ENCODE data around the gene UTS2B. TPM values are rescaled to one million over a fixed set of nuclear protein-coding genes. Genes with fewer than 3 reads are reported as not detected.

The UTS2B gene
- total RNA-seq, 4 donors from 2014 or later = 0.38 TPM; not detected in 3

DNA sequence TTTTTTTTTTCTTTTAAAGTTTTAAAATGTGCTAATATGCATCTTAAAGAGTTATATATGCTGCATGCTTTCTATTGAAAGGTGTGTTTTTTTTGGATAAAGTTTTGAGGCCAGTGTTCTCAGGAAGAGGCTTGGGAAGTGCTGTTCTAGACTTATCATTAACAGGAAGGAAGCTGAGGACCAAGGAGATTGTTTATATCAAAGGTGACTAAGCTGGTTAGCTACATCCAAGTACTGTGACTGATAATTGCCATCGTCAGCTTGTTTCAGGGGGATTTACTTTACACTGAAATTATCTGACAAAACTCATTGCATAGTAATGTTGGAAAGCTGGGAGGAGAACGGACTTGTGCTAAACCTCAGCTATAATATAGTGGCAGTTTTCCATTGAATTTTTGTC lies 36.3 kb upstream of the UTS2B start:
- Histone ChIP-seq H3K9me3 (no peaks in the 10 kb centered on the region), H3K4me1 (no peaks in the 10 kb centered on the region), H3K27me3 (no peaks in the 10 kb centered on the region), H3K27ac (no peak overlapping the region), H3K4me3 (no peak overlapping the region), H3K36me3 (peaks cover 0 to 54% (median 7%) of the 10 kb centered on the region in 3 donors)
- no peak for DNase-seq
- TF ChIP-seq, protein P1, sequence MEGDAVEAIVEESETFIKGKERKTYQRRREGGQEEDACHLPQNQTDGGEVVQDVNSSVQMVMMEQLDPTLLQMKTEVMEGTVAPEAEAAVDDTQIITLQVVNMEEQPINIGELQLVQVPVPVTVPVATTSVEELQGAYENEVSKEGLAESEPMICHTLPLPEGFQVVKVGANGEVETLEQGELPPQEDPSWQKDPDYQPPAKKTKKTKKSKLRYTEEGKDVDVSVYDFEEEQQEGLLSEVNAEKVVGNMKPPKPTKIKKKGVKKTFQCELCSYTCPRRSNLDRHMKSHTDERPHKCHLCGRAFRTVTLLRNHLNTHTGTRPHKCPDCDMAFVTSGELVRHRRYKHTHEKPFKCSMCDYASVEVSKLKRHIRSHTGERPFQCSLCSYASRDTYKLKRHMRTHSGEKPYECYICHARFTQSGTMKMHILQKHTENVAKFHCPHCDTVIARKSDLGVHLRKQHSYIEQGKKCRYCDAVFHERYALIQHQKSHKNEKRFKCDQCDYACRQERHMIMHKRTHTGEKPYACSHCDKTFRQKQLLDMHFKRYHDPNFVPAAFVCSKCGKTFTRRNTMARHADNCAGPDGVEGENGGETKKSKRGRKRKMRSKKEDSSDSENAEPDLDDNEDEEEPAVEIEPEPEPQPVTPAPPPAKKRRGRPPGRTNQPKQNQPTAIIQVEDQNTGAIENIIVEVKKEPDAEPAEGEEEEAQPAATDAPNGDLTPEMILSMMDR (IDR thresholded peaks at IDR 0.05) = no peak
- no peak for TF ChIP-seq POLR2A (IDR thresholded peaks at IDR 0.05)
- 69 to 70% methylated on average over 2 of the region's 2 CpGs for WGBS, 2 donors
- intact Hi-C loops (cut with DNase I) = no loop called here

DNA sequence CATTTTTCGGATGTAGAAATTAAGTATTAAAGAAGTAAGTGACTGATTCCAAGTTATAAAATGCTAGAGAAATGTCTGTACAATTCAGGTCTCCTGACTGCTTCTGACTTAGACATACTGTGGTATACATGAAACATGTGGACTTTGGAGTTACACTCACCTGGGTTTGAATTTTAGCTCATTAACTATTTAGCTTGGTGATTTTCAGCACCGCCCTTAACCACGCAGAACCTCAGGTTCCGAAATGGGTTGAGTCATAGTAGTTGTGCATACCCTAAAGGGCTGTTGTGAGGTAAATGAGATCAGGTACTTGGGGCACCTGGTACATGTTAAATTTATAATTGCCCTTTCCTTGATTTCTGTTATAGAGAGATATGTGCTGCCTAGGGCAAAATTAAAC lies 32.9 kb upstream of the UTS2B start:
- no peak overlapping the region for H3K4me3 ChIP-seq
- H3K4me1 ChIP-seq = peaks cover 0 to 17% (median 0%) of the 10 kb centered on the region in 3 donors
- H3K36me3 ChIP-seq = peaks cover 0 to 50% (median 0%) of the 10 kb centered on the region in 3 donors
- H3K9me3 ChIP-seq = no peaks in the 10 kb centered on the region
- no peaks in the 10 kb centered on the region for H3K27me3 ChIP-seq
- no peak overlapping the region for H3K27ac ChIP-seq
- DNase-seq = no peak
- no peak for TF ChIP-seq POLR2A (IDR thresholded peaks at IDR 0.05)
- TF ChIP-seq, protein P1 (IDR thresholded peaks at IDR 0.05) = no peak
- intact Hi-C loops (cut with DNase I) = no loop called here
- WGBS, 2 donors = 75 to 79% methylated on average over 4 of the region's 4 CpGs

DNA sequence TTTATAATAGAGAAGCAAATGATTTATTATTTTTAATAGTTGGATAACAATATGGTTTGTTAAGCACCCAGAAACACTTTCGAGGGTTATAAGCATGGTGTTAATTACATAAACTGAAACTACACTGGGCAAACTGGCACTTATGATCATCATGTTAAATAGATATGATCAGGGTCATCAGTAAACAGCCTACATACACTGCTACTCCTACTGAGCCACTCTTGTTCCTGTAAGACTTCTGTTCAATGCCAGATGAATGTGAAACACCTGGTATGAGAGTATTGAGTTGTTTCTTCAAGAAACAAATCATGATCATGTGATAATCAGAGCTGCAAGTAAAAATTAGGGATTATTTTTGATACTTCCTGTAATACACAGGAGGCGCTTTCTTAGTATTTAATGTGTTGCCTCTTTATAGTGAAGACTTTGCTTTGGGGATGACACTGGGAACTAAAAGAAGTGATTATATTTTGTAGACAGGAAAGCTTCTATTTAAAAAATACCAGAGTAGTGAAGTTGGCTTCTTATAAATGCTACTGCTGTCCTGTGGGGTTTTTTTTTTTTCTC lies 32.3 kb upstream of the UTS2B start:
- H3K4me3 ChIP-seq = no peak overlapping the region
- 79 to 85% methylated on average over 2 of the region's 2 CpGs for WGBS, 2 donors
- H3K27ac ChIP-seq = no peak overlapping the region
- DNase-seq = no peak
- intact Hi-C loops (cut with DNase I) = no loop called here
- peaks cover 0 to 17% (median 0%) of the 10 kb centered on the region in 3 donors for H3K4me1 ChIP-seq
- peaks cover 0 to 55% (median 0%) of the 10 kb centered on the region in 3 donors for H3K36me3 ChIP-seq
- H3K27me3 ChIP-seq = no peaks in the 10 kb centered on the region
- H3K9me3 ChIP-seq = no peaks in the 10 kb centered on the region
- no peak for TF ChIP-seq POLR2A (IDR thresholded peaks at IDR 0.05)
- TF ChIP-seq, protein P1 (IDR thresholded peaks at IDR 0.05) = no peak

- 78 to 85% methylated on average over 4 of the region's 4 CpGs for WGBS, 2 donors
- intact Hi-C loops (cut with DNase I) = no loop called here
- H3K4me1 ChIP-seq = peaks cover 0 to 22% (median 3%) of the 10 kb centered on the region in 3 donors
- TF ChIP-seq POLR2A (IDR thresholded peaks at IDR 0.05) = no peak
- TF ChIP-seq, protein P1 (IDR thresholded peaks at IDR 0.05) = no peak
- no peak overlapping the region for H3K4me3 ChIP-seq
- H3K36me3 ChIP-seq = peaks cover 0 to 57% (median 0%) of the 10 kb centered on the region in 3 donors
- no peaks in the 10 kb centered on the region for H3K9me3 ChIP-seq
- no peak overlapping the region for H3K27ac ChIP-seq
- no peaks in the 10 kb centered on the region for H3K27me3 ChIP-seq
- no peak for DNase-seq
Observed at GRCh38 chr3:191362037-191362436, 31.7 kb upstream of the UTS2B start.

- Histone ChIP-seq H3K9me3 (no peaks in the 10 kb centered on the region), H3K27me3 (no peaks in the 10 kb centered on the region), H3K4me3 (no peak overlapping the region), H3K4me1 (peaks cover 0 to 28% (median 9%) of the 10 kb centered on the region in 3 donors), H3K36me3 (peaks cover 0 to 57% (median 0%) of the 10 kb centered on the region in 3 donors), H3K27ac (no peak overlapping the region)
- no peak for DNase-seq
- no peak for TF ChIP-seq POLR2A (IDR thresholded peaks at IDR 0.05)
- TF ChIP-seq, protein P1 (IDR thresholded peaks at IDR 0.05) = no peak
- WGBS, 2 donors = 89 to 90% methylated on average over 1 of the region's 1 CpG
- intact Hi-C loops (cut with DNase I) = no loop called here
Observed at GRCh38 chr3:191361456-191361855, 31.1 kb upstream of the UTS2B start.
